GM21390 (cell line): ENCODE data around the gene LSM14A.
A peak's percentile ranks its signal among the peaks of the same experiment; 100 is the strongest.
"Not testable (repeated sequence)": the region's sequence is repeated elsewhere in the genome, so short reads cannot be mapped to it uniquely, and the experiment has no call there.

Experiments used
- ATAC-seq: cut with Tn5 transposase; IDR thresholded peaks from one replicate; pipeline ENCODE4 v1.9.1; 2021; ENCODE audit not compliant: unreplicated experiment

LSM14A gene

DNA sequence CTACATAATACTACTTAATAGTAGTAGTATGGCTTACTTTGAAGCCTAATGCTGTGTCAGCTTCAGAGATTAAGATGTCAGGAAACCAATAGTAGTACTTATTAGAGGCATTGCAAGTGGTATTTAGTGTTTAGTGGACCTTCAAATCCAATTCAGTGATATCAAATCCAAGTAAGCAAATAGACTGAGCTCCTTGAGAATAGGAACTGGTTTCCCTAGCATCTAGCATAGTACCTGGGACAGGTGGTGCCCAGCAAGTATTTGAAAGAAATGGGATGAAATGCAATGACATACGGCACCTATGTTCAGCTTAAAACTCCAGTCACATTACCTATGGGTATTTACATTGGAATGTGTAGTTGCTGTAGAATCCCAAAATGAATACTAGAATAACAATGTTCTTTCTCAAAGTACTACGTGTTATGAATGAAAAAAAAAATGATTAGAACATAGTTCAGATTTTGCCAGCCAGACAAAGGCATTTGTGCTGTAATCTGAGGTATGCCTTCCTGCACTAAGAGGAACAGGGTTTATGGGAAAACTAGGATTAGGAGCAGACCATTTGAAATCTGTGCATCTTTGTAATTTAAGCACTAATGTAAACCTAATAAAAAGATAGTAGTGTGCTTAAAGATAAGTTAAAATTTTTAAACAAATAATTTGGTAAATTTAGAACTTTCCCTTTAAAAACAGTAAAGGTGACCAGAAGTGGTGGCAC lies 17.1 kb downstream of the LSM14A start:
- ATAC-seq, result no peak

DNA sequence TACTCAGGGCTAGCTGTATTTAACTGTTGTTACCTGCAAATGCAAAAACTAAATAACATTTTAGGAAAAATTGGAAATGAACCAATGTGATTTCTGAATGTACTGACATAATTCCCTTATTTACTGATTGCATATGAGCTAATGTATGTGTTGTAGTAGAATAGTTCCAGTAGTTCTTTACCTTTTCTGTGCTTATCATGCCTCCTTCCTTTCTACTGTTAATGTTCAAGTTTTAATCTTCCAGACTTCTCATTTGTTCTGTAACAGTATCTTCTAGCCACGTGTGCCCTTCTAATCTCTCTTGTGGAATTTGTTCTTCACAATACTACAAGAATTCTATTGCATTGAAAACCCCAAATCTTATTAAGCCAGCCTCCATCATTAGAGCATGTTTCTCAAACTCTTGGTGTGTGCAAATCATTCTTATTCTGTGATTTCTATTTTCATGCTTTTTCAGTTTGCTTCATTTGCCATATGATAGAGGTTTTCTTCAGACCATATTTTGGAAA lies 17.7 kb downstream of the LSM14A start:
- no peak for ATAC-seq

GRCh38 chr19:34191355-34191962 lies 19.2 kb downstream of the LSM14A start:
- ATAC-seq, result no peak

- ATAC-seq, result no peak
Observed at GRCh38 chr19:34193439-34193838, 21.1 kb downstream of the LSM14A start.

DNA sequence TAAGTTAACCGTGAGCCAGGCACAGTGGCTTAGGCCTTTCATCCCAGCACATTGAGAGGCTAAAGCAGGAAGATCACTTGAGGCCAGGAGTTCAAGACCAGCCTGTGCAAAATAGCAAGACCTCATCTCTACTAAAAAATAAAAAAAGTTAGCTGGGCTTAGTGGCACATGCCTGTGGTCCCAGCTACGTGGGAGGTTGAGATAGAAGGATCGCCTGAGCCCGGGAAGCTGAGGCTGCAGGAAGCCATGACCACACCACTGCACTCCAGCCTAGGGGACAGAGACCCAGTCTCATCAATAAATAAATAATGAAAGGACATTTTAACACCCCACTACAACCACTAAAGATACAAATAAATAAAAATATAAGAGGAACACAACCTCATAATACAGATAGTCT lies 21.6 kb downstream of the LSM14A start:
- ATAC-seq, result no peak

DNA sequence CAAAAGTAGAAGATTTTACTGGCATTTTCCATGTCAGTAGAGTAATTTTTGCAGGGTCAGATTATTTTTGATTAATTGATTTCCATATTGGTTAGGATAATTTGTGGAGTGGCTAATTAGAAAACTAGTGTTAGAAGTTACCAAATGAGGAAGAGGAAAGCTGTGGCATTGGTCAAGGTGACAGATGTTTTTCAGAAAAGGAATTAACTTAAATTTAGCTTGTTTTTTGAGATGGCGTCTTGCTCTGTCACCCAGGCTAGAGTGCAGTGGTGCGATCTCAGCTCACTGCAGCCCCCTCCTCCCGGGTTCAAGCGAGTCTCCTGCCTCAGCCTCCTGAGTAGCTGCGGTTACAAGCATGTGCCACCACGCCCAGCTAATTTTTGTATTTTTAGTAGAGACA lies 28.8 kb downstream of the LSM14A start:
- no peak for ATAC-seq

DNA sequence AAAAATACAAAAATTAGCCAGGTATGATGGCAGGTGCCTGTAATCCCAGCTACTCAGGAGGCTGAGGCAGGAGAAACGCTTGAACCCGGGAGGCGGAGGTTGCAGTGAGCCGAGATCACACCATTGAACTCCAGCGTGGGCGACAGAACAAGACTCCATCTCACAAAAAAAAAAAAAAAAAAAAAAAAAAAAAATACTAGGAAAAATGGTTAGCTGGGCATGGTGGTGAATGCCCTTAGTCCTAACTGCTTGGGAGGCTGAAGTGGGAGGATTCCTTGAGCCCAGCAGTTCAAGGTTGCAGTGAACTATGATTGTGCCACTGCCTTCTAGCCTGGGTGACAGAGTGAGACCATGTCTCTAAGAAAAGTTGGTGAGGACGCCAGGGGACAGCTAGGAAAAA lies 33.0 kb downstream of the LSM14A start:
- not testable (repeated sequence) for ATAC-seq

DNA sequence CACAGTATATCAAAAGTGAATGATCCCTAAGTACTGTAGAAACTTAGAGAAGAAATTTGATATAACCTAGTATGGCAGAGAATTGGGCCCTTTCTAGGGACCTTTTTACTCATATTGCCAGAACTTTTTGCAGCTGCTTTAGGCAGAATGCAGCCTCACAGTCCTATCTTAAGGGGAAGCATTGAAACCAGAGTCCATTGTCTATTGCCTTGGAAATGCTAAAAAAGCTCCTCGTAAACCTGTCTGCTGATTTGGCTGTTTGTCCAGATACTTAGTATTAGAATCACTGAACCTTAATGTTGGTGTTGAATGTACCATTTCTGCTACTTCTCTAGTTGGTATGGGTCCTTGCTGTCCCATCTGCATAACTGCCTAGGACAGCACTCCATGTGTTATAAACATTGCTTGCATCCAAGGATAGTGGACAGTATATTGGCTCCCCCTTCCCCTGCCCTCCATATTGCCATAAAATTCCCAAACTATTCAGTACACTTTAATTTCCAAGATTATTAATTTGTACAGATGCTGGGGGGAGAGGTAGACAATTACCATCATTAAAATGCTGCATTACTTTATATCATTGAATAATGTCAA lies 36.1 kb downstream of the LSM14A start:
- no peak for ATAC-seq

- ATAC-seq, result no peak
Observed at GRCh38 chr19:34209726-34210125, 37.4 kb downstream of the LSM14A start.

- no peak for ATAC-seq
Observed at GRCh38 chr19:34213283-34213682, 41.0 kb downstream of the LSM14A start.

GRCh38 chr19:34214040-34214439 lies 41.7 kb downstream of the LSM14A start:
- no peak for ATAC-seq

DNA sequence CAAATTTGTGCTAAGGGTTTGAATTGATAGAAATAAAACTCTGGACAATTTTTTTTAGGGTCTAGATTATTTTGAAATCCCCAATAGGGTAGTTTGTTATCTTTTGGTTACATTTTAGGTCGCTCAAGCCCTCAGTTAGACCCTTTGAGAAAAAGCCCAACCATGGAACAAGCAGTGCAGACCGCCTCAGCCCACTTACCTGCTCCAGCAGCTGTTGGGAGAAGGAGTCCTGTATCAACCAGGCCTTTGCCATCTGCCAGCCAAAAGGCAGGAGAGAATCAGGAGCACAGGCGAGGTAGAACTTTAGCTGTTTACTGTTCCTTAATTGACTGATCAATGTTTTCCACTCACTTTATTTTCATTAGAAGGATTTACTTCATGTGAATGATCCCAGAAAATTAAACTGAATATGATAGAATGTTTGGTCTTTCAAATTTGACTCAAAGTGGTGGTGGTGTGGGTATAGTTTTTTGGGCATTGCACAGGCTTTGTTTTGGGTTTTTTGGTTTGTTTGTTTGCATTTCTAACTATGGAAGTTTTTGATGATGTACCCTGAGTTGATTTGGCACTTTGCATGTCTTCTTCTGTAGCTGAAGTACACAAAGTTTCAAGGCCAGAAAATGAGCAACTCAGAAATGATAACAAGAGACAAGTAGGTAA lies 42.8 kb downstream of the LSM14A start:
- ATAC-seq, result no peak

- no peak for ATAC-seq
Observed at GRCh38 chr19:34215666-34216038, 43.3 kb downstream of the LSM14A start.

DNA sequence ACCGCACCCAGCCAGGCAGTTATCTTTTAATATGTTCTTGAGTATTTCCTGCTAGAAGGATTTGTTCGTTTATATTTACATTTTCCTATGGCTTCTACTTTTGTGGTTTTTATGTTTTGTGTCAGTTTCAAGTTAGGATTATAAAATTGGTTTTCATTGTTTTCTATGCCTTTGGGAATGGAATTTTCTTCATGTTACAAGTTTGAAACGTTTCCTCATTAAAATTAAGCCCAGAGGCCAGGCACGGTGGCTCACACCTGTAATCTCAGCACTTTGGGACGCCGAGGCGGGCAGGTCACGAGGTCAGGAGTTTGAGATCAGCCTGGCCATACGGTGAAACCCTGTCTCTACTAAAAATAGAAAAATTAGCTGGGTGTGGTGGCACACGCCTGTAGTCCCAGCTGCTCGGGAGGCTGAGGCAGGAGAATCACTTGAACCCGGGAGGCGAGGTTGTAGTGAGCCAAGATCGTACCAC lies 44.5 kb downstream of the LSM14A start:
- not testable (repeated sequence) for ATAC-seq

DNA sequence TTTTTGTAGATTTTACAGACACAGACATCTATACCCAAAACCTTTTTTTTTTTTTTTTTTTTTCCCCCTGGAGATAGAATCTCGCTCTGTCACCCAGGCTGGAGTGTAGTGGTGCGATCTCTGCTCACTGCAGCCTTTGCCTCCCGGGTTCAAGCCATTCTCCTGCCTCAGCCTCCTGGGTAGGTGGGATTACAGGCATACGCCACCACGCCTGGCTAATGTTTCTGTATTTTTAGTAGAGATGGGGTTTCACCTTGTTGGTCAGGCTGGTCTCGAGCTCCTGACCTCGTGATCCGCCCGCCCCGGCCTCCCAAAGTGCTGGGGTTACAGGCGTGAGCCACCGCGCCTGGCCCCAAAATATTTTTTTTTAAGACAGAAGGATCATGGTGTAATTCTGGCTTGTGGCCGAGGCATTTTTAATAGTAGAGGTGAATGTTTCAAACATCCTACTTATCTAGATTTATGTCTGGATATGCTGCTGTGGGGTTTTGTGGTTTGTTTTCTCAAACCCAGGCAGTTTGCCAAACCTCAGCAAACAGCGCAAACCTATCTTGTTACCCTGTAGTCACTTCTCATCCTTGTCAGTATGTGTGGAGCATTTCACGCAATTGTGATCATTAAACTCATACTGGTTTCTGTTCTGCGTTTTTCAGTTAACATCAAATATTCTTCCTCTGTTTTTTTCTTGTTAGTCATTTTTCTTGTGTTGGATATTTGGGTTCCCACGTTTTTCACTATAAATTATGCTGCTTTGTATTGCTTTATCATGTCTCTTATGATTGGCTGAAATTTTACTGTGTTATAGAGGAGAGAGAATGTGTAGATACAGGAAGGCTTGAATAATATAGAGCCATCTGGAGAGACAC lies 45.9 kb downstream of the LSM14A start:
- peak; percentile 72 for ATAC-seq

DNA sequence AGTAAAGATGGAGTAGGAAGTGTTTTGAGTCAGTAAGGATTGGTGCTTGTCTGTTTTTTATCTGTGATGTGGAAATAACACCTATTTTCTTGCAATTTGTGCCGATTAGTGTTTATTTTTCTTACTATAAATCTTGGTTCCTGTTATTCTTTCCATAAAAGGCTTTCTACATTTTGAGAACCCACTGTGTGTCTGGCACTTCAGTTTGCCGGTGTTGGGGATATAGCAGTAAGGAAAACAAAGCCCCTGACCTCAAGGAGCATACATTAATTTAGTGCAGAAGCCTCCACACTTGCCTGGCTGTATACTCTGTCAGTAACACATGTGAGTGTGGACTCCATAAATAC lies 46.5 kb downstream of the LSM14A start:
- no peak for ATAC-seq

DNA sequence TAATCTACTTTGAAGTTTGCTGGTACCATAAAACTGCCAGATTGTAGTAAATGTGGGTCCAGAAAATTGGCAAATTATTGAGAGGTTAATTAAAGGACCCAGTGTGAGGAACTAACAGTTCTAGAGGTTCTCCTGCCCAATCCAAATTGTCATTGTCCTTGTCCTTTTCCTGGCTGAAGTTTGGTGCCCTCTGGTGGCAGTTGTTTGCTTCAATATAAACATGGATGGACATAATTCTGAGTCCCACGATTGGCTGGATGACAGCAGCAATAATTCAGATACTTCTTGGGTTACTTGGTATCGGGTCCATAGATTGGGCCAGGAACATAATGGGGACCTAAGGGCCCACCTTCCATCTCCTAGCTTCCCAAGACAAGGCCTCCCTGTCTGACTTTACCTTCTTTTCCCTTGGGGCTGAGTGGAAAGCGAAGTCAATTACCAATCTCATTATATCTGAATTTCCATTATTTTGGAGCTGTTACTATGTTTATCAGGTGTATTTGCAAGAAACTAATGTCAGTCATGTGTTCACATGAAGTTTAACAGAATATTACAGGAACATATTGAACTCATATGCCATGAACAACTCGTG lies 48.3 kb downstream of the LSM14A start:
- ATAC-seq, result no peak

- ATAC-seq, result no peak
Observed at GRCh38 chr19:34222386-34222785, 50.1 kb downstream of the LSM14A start.

GRCh38 chr19:34224996-34225658 lies 52.8 kb downstream of the LSM14A start:
- ATAC-seq, result no peak

- ATAC-seq, result no peak
Observed at GRCh38 chr19:34225659-34226015, 53.3 kb downstream of the LSM14A start.
